Measurements from ENCODE around the gene NFIX. TPM values are rescaled to one million over a fixed set of nuclear protein-coding genes. Genes with fewer than 3 reads are reported as not detected.

Gene NFIX
- total and polyA plus RNA-seq, 2 donors (not counting 3 experiments of a cell fraction or from before 2014, with no cell fraction given): 9.8 to 37.7 TPM

- Histone ChIP-seq H3K79me2 (ENCODE audit: control insufficient read depth, insufficient read depth, low read length) (no peaks in the 10 kb centered on the region), H3K27me3 (ENCODE audit: control insufficient read depth in 2 of 2, insufficient read depth in 2 of 2, low read length in 2 of 2) (no peaks in the 10 kb centered on the region), H3K36me3 (ENCODE audit: control insufficient read depth in 2 of 2, extremely low read depth in 1 of 2, insufficient read depth in 2 of 2, low read length in 2 of 2) (no peaks in the 10 kb centered on the region), H3K27ac (ENCODE audit: insufficient read depth, low read depth, low read length) (no peak overlapping the region), H2AFZ (ENCODE audit: low read depth, low read length) (peak overlapping the region; percentile 50), H4K20me1 (replicated peaks; ENCODE audit: control insufficient read depth, extremely low read depth, insufficient read depth, low read length) (no peaks in the 10 kb centered on the region), H3K4me3 (replicated peaks in 1 of 3; ENCODE audit: insufficient read depth in 1 of 3, low read depth in 1 of 3, low read length in 3 of 3) (peak overlapping the region; percentile 6 to 24 (median 16)), H3K9ac (replicated peaks; ENCODE audit: extremely low read depth, insufficient read depth, low read length) (no peak overlapping the region), H3K9me3 (replicated peaks; ENCODE audit: control insufficient read depth, insufficient read depth, low read length) (no peaks in the 10 kb centered on the region), H3K4me2 (ENCODE audit: insufficient read depth, low read length) (peak overlapping the region; percentile 70), H3K4me1 (ENCODE audit: control insufficient read depth, extremely low read depth, insufficient read depth, low read length) (peaks cover 44% of the 10 kb centered on the region), H3K9me1 (replicated peaks; ENCODE audit: control insufficient read depth, extremely low read depth, insufficient read depth, low read length) (no peaks in the 10 kb centered on the region)
- DNase-seq (ENCODE audit: low read depth, low spot score) (peak; percentile 11), FAIRE-seq (peak; percentile 44)
- dilution Hi-C loops (cut with MboI; ENCODE audit: extremely low pct_ligation_motif_present, low sequenced_read_pairs): no loop called here
- POLR2A ChIA-PET: no interaction called here
- intact Hi-C loops (cut with micrococcal nuclease): loop anchor here (5.0 kb wide), 1 partner anchor 38 kb away; no protein-coding TSS in a partner anchor
- no peak for TF ChIP-seq POLR2A (IDR thresholded peaks at IDR 0.05; ENCODE audit: low read depth, low read length)
- no peak for TF ChIP-seq JUN (IDR thresholded peaks at IDR 0.05; ENCODE audit: borderline replicate concordance, insufficient read depth, insufficient read length, low read depth)
- no peak for TF ChIP-seq CTCF (IDR thresholded peaks at IDR 0.05; ENCODE audit: extremely low read depth in 1 of 2, insufficient read depth in 1 of 2, low read depth in 1 of 2, low read length in 2 of 2)
- TF ChIP-seq MYC (IDR thresholded peaks at IDR 0.05; ENCODE audit: low read depth, low read length): no peak
- TF ChIP-seq EZH2 (IDR thresholded peaks at IDR 0.05; ENCODE audit: borderline replicate concordance, low read depth, low read length, severe bottlenecking): no peak
- TF ChIP-seq MAX (IDR thresholded peaks at IDR 0.05; ENCODE audit: insufficient read depth, insufficient read length): no peak
- no peak for TF ChIP-seq POLR2AphosphoS5 (IDR thresholded peaks at IDR 0.05; ENCODE audit: insufficient read depth, low read depth, low read length)
- no peak for TF ChIP-seq FOS (IDR thresholded peaks at IDR 0.05; ENCODE audit: borderline replicate concordance, insufficient read depth, low read length)
- no peak for TF ChIP-seq GATA2 (IDR thresholded peaks at IDR 0.05; ENCODE audit: insufficient read depth, insufficient read length, low read depth, low read length)
- BruUV-seq (replicated peaks): no TSS peak
- CTCF ChIA-PET: interaction anchor here (1.0 to 4.5 kb wide), 3 partner anchors 10 to 59 kb away, joined by 3 to 38 read pairs (median 11); no protein-coding TSS in a partner anchor
These were observed 29.1 kb downstream of the NFIX start for GRCh38 chr19:13024126-13024950.

Measured in endothelial cell of umbilical vein (primary cell).